GM12872 (cell line): ENCODE measurements around the gene PTPRG.

ENCODE experiments used
- CTCF ChIP-seq: IDR thresholded peaks from 3 replicates; pipeline ENCODE4 v1.5.1; 2011; ENCODE audit warnings: low read depth, mild to moderate bottlenecking, low read length, moderate library complexity; ENCODE audit not compliant: insufficient read depth

PTPRG gene

DNA sequence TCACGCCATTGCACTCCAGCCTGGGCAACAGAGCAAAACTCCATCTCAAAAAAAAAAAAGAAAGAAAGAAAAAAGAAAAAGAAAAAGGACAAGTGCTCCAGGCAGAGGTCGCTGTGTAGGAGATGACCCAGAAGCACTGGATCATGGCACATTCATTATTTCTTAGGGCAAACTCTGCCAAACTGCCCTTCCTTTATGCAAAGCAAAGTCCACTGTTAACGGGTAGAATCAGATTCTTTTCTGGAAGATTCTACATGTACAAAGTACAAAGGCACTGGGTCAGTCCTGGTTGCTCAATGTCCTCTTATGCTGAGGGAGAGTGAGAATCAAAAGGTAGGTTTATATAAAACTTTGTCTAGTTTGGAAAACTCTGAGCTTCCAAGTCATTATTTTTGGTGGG is 667.1 kb downstream of the PTPRG start:
- TF ChIP-seq CTCF = no peak

DNA sequence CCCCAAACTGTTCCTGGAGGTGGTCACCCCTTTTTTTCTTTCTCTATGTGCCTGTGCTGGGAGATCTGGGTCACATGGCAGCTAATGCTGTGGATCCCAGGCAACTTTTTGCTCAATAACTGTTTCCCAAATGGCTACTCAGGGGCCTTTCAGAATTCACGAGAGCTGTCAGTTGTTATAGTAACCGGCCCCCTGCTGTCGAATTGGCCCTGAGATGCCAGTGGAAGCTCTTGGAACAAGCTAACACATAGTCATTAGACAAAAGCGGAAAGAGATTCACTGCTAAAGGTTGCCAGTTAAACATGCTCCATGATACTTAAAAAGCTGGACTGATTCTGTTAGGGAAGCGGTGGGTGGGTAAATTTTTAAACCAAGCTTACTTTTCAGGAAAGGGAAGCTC is 667.8 kb downstream of the PTPRG start:
- no peak for TF ChIP-seq CTCF

GRCh38 chr3:62229908-62230307 is 668.5 kb downstream of the PTPRG start:
- TF ChIP-seq CTCF = peak; percentile 43; the same call in 2 of the 3 replicates

- TF ChIP-seq CTCF = 0 out of 3 replicates have a peak, but pooled peaks have one; percentile 5
These were observed 671.7 kb downstream of the PTPRG start for GRCh38 chr3:62233065-62233464.

GRCh38 chr3:62236016-62236415 is 674.6 kb downstream of the PTPRG start:
- TF ChIP-seq CTCF = no peak

- no peak for TF ChIP-seq CTCF
These were observed 676.0 kb downstream of the PTPRG start for GRCh38 chr3:62237286-62237948.

DNA sequence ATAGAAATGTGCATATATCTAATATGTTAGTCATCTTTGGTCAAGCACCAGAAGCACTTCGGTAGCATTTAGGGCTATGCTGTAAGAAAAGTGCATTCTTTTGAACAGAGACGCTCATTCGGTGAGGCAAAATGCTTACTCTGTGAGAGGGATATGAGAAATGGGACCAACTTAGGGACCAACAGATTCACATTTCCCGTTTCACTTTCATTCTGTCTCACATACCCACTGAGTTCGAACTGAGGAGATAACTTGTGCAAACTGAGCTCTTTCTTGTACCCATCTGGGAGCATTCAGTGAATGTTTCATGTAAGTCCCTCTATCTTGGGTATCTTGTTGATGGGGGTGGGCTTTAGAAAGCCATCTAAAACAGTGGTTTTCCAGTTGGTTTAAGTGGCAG is 676.6 kb downstream of the PTPRG start:
- TF ChIP-seq CTCF = no peak
